Activated CD4-positive, alpha-beta T cell treated with anti-CD3 and anti-CD28 coated beads for 36 hours (primary cell): ENCODE measurements around the gene RDH13. TPM values are rescaled to one million over a fixed set of nuclear protein-coding genes. Genes with fewer than 3 reads are reported as not detected.
A peak's percentile ranks its signal among the peaks of the same experiment; 100 is the strongest.

ENCODE experiments used
- ATAC-seq: fragments of 200-7000 bp; cut with Tn5 transposase; one replicate; pipeline ENCODE4 v1.10.0; 2021; ENCODE audit warnings: mild to moderate bottlenecking, moderate library complexity
- CTCF ChIA-PET: fragments of 350-600 bp; sonication (Branson Sonifier 250); formaldehyde crosslinking; loops from one replicate; lab custom pipeline; 2021; ENCODE audit warnings: antibody characterized with exemption; lab: Charles Lee
- POLR2A ChIA-PET: fragments of 350-600 bp; sonication (Branson Sonifier 250); formaldehyde crosslinking; loops from one replicate; lab custom pipeline; 2021; ENCODE audit warnings: antibody characterized with exemption, inconsistent platforms; lab: Charles Lee
- DNase-seq: peaks from one replicate; pipeline ENCODE4 v3.0.0-alpha.2; 2020
- H3K27ac Mint-ChIP-seq: one replicate; pipeline ENCODE4 v1.8.0; 2021; ENCODE audit warnings: mixed read lengths
- H3K27me3 Mint-ChIP-seq: one replicate; pipeline ENCODE4 v1.8.0; 2021; ENCODE audit warnings: mixed read lengths
- H3K36me3 Mint-ChIP-seq: one replicate; pipeline ENCODE4 v1.8.0; 2021; ENCODE audit warnings: low read depth, mixed read lengths
- H3K4me1 Mint-ChIP-seq: one replicate; pipeline ENCODE4 v1.8.0; 2021; ENCODE audit warnings: mixed read lengths
- H3K4me3 Mint-ChIP-seq: one replicate; pipeline ENCODE4 v1.8.0; 2021; ENCODE audit warnings: mild to moderate bottlenecking, moderate library complexity, mixed read lengths
- H3K9me3 Mint-ChIP-seq: one replicate; pipeline ENCODE4 v1.8.0; 2021; ENCODE audit warnings: low read depth, mixed read lengths
- intact Hi-C, 2 experiments: fragments of 100-400 bp; cut with DNase I in 1 of 2; cut with micrococcal nuclease in 1 of 2; formaldehyde crosslinking; loops; one replicate each; pipeline versions ENCODE4 v1.14.2 to v1.15.1; 2022 to 2024; cut with DNase I, micrococcal nuclease
- total RNA-seq, 2 experiments: library from RNA; stranded (reverse); gene quantifications; one replicate each; pipeline ENCODE4 v1.2.3, GENCODE V29; 2021

RDH13 gene
- total RNA-seq, 2 experiments from 2014 or later, result 11.9 to 12.8 TPM

DNA sequence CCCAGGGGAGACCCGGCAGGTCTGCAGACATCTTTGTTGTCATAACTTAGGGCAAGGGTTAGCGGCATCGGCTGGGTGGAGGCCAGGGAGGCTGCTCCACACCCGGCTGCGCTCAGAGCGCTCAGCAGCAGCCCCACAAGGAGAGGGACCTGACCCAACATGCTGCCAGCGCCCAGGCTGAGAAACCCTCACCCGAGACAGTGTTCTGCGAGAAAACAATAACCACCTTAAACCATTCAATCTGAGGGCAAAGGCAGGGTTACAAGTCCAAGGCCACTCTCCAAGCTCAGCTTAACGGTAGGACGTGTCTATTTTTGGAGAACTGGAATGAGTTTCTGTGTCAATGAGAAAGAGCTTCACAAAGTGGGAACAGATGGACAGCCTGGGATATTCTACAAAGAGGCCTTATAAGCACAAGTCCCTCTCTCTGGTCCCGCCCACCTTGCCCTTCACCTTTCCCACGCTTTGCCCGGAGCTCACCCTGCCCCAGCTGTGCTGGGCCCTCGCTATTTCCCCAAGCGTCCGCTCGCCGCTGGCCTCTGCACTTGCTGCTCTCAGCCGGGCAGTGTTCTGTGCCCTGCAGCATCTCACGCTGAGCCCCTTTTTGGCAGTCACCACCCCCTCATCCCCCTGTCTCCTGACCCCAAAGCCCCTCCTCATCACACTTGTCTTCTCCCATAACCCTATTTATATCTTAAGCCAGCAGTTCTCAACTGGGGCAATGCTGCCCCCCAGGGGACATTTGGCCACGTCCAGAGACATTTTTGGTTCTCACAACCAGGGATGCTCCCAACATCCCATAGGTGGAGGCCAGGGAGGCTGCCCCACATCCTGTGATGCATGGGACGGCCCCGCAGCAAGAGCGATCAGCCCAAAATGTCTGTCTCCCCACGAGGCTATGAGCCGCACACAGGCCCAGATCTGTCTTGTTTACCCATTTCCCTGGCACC is 36.9 kb upstream of the RDH13 start:
- H3K9me3 Mint-ChIP-seq, result no peaks in the 10 kb centered on the region
- no peak overlapping the region for H3K27ac Mint-ChIP-seq
- no peak overlapping the region for H3K4me3 Mint-ChIP-seq
- ATAC-seq (no peak), DNase-seq (no peak)
- intact Hi-C loops, result no loop called here
- ChIA-PET CTCF (interaction anchor here (0.7 kb wide), 1 partner anchor 47 kb away, joined by 4 read pairs; no protein-coding TSS in a partner anchor), POLR2A (no interaction called here)
- H3K4me1 Mint-ChIP-seq, result no peaks in the 10 kb centered on the region
- H3K27me3 Mint-ChIP-seq, result no peaks in the 10 kb centered on the region
- peaks cover 24% of the 10 kb centered on the region for H3K36me3 Mint-ChIP-seq

DNA sequence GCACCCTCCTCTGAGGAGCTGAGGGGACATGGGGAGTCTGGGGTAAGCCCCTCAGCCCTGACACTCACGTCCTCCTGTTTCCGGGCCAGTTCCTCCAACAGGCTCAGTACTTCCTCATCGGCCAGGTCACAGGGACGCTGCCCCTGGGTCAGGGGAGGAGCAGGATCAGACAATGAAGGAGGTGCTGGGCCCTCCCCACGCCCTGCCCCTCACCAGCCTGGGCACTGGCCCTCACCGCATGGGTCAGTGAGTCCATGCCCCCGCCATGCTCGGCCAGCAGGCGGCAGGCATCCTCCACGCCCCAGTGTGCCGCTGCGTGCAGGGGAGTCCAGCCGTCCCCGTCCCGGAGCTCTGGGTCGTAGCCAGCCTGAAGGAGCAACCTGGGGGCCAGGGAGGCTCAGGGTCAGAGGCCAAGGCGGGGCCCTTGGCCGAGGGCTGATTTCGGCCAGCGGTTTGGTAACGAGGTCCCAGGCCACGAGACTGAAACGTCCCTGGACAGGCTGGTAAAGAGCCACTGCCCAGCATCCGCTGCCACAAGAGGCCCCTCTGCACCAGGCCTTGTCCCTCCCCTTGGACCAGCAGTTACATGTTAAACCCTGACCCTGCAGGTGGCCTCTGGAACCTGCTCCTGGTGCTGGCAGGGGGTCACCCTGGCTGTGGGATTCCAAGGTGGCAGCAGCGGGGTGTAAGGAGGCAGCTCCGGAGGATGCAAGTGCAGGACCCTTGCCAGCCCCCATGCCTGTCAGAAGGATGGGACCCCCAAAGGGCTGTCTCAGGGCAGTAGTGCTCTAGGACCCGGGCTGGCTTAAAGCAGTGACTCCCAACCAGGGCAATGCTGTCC is 36.0 kb upstream of the RDH13 start:
- no peak for ATAC-seq
- intact Hi-C loops, result no loop called here
- POLR2A ChIA-PET, result no interaction called here
- H3K27ac Mint-ChIP-seq, result no peak overlapping the region
- H3K4me1 Mint-ChIP-seq, result no peaks in the 10 kb centered on the region
- no peaks in the 10 kb centered on the region for H3K27me3 Mint-ChIP-seq
- H3K4me3 Mint-ChIP-seq, result no peak overlapping the region
- H3K36me3 Mint-ChIP-seq, result peaks cover 27% of the 10 kb centered on the region
- no peak for DNase-seq
- CTCF ChIA-PET, result no interaction called here
- H3K9me3 Mint-ChIP-seq, result no peaks in the 10 kb centered on the region

DNA sequence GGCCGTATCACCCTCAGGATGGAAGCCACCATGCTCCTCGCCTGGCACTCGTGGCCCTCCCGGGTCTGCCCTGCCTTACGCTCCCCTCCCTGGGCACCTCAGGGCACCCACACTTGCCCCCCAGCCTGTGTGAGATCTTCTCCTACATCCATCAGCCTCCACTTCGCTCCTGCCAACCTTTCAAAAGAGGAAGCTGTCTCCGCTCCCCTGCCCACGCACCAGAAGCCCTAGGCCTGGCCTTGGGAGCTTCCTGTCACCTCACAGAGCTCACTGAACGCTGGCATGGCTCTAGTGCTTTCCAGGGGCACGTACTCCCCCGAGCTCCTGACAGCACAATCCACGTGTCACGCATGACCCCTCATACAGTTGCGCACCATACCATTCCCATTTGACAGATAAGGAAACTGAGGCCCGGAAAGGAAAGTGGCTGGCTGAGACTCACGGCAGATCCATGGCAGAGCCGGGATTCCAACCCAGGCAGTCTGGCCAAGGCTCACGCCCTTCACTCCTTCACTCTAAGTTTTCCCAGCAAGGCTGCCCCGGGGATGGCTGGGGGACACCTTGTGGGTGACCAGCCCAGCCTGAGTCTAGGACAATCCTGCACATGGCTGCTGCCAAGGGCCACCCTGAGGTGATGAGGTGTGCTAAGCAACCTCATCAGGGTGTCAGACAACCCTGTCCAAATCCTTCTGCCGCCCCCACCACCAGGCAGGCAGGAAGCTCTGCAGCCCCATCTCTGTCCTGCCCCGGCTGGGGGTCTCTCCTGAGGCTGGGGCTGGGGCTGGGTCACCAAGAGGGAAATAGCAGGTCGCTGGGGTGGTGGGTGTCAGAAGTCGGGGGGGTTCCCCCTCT is 35.1 kb upstream of the RDH13 start:
- ChIA-PET CTCF (interaction anchor here (0.7 kb wide), 1 partner anchor 632 kb away, joined by 3 read pairs; no protein-coding TSS in a partner anchor), POLR2A (no interaction called here)
- intact Hi-C loops, result no loop called here
- H3K27ac Mint-ChIP-seq, result no peak overlapping the region
- H3K9me3 Mint-ChIP-seq, result no peaks in the 10 kb centered on the region
- DNase-seq (no peak), ATAC-seq (no peak)
- H3K27me3 Mint-ChIP-seq, result no peaks in the 10 kb centered on the region
- H3K4me3 Mint-ChIP-seq, result no peak overlapping the region
- H3K36me3 Mint-ChIP-seq, result peaks cover 22% of the 10 kb centered on the region
- no peaks in the 10 kb centered on the region for H3K4me1 Mint-ChIP-seq

DNA sequence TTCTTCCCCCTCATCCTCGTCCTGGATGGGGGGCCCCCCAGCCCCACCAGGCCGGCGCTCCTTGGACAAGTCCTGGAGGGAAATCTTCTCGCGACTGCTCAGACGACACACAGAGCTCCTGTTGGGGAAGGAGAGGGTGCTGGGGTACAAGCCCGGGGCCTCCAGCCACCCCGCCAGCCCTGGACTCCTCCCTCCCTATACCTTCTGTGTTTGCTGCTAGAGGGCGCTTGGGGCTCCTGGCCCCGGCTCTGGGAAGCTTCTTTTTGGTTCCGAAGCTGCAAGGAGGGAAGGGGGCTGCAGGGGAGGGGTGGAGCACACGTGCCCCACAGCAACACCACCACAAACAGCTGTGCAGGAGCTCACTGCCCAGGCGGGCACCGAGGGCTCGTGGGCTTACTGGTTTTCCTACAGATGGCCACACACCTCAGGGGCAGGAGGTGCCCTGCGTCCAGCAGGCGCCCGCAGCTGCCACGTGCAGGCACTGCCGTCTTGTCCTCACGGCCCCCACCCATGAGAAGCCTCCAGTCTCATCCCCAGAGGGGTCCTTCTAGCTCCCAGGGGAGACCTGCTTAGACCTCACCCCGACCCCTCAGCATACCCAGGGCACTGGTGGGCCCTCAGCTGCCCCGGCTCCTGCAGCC is 33.2 kb upstream of the RDH13 start:
- no peak for DNase-seq
- intact Hi-C loops, result no loop called here
- Mint-ChIP-seq H3K4me1 (no peaks in the 10 kb centered on the region), H3K36me3 (peaks cover 16% of the 10 kb centered on the region), H3K27me3 (no peaks in the 10 kb centered on the region), H3K27ac (no peak overlapping the region), H3K4me3 (no peak overlapping the region), H3K9me3 (no peaks in the 10 kb centered on the region)
- ATAC-seq, result no peak
- ChIA-PET CTCF (interaction anchor here (0.7 kb wide), 1 partner anchor 340 kb away, joined by 4 read pairs; no protein-coding TSS in a partner anchor), POLR2A (no interaction called here)

DNA sequence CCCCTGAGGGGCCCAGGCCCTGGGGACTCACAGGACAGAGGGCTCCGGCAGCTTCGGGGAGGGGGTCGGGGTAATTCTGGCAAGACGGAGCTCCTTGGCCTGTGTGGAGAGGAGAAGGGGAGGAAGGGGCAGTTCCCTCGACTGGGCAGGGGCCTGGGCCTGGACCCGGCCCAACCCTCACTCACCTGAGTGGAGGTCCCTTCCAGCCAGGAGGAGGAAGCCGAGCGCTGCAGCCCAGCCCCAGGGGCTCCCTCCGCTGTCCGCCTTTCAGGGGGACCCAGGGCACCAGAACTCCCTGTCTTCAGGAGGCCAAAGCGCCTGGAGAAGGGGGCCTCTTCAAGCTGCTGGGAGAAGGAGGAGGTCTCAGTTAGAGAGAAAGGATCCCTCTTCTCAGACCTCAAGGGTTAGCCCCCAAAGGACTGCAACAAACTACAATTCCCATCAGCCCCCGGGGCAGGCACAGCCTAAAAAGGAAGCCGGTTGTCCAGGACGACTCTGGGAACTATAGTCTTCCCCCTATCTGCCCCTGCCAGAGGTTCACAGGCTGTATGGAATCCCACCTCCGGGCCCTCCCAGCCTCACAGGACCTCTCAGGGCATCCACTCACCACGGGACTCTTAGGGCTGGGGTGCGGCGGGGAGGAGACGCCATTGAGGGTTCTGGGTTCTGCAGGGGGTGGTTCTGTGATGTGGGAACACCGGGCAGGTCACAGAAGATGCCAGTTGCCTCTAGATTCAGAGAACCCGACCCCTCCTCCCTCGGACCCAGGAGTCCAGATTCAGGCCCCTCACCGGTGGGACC is 32.5 kb upstream of the RDH13 start:
- DNase-seq, result no peak
- peaks cover 18% of the 10 kb centered on the region for H3K36me3 Mint-ChIP-seq
- intact Hi-C loops, result no loop called here
- no peaks in the 10 kb centered on the region for H3K9me3 Mint-ChIP-seq
- ChIA-PET POLR2A (no interaction called here), CTCF (interaction anchor here (0.6 to 0.7 kb wide), 2 partner anchors 341 to 475 kb away, joined by 3 to 4 read pairs; no protein-coding TSS in a partner anchor)
- no peaks in the 10 kb centered on the region for H3K4me1 Mint-ChIP-seq
- ATAC-seq, result no peak
- H3K4me3 Mint-ChIP-seq, result no peak overlapping the region
- no peak overlapping the region for H3K27ac Mint-ChIP-seq
- H3K27me3 Mint-ChIP-seq, result no peaks in the 10 kb centered on the region

DNA sequence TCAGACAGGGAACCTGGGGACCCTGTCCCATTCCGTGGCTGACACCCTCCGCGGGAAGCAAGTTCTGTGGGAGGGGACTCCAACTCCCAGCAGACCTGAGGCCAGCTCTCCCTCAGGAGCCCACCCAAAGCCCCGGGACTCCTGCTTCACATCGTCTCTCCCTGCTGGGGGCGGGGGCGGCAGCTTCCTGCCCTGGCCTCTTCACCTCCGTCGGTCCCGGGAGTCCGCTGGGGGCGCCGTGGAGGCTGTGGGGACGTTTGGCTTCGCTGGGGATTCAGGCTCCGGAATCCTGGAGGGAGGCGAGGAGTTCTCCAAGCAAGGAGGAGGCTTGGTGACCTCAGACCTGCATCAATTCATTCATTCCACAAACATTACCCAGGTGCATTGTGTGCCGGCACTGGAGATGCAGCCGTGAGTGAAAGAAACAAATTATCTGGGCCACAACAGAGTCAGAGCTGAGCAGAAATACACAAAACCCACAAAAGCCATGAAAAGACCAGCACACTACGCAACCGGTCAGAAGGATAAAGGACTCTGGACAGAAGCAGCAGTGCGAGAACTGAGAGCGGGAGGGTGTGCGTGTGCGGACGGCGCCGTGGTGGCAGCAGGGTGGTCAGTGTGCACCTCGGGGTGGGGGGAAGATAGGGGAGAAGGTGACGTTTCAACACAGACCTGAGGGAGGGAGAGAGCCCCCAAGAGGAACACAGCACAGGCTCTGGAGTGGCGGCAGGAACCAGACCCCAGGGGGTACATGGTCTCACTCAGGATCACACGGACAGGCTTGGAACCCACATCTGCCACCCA is 31.7 kb upstream of the RDH13 start:
- no peaks in the 10 kb centered on the region for H3K9me3 Mint-ChIP-seq
- no peak overlapping the region for H3K27ac Mint-ChIP-seq
- CTCF ChIA-PET, result interaction anchor here (0.6 kb wide), 2 partner anchors 476 to 631 kb away, joined by 3 read pairs; partner anchors contain the start of gene LENG9
- no peaks in the 10 kb centered on the region for H3K27me3 Mint-ChIP-seq
- DNase-seq, result no peak
- peaks cover 19% of the 10 kb centered on the region for H3K36me3 Mint-ChIP-seq
- POLR2A ChIA-PET, result no interaction called here
- ATAC-seq, result no peak
- H3K4me3 Mint-ChIP-seq, result no peak overlapping the region
- intact Hi-C loops, result no loop called here
- no peaks in the 10 kb centered on the region for H3K4me1 Mint-ChIP-seq

DNA sequence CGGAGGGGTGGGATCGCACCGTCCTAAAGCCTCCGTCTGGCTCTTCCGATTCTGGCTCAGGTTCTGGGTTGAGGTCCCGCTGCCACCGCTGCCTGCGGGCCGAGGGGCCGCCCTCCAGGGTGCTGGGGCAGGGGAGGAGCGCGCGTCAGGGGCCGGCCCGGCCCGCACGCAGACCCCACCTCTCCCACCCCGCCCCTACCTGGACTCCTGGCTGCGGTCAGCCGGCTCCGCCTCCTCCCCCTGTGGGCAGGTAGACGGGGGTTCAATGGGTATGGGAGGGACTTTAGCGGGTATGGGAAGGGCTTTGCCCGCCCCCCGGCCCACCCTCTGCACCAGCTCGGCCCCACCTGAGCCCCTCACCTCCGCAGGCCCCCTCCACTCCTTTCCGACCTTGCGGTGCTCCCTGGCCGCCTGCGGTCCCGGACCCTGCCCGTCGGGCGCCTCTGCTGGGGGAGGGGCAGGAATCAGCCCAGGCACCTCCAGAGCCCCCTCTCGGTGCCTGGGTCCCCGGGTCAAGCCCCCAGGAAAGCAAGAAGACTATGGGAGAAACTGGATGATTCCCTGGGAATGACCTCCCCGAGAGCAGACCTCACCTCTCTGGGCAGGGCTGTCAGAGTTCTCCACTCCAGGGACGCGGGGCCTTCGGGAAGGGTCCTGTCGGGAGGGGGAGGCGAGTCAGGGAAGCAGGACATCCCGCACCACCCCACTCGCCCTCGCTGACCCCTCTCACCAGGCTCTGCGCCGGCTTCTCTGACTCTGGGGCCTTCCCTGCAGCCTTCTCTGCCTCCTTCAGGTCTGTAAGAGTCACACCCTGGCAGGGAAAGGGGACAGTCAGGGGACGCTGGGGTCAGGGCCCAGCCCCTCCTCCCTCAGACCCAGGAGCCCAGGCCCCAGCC is 29.7 kb upstream of the RDH13 start:
- ChIA-PET CTCF (no interaction called here), POLR2A (no interaction called here)
- H3K9me3 Mint-ChIP-seq, result no peaks in the 10 kb centered on the region
- intact Hi-C loops, result no loop called here
- no peak overlapping the region for H3K4me3 Mint-ChIP-seq
- no peak overlapping the region for H3K27ac Mint-ChIP-seq
- H3K4me1 Mint-ChIP-seq, result peaks cover 11% of the 10 kb centered on the region
- H3K36me3 Mint-ChIP-seq, result peaks cover 33% of the 10 kb centered on the region
- peaks cover 11% of the 10 kb centered on the region for H3K27me3 Mint-ChIP-seq
- ATAC-seq, result no peak
- DNase-seq, result no peak

DNA sequence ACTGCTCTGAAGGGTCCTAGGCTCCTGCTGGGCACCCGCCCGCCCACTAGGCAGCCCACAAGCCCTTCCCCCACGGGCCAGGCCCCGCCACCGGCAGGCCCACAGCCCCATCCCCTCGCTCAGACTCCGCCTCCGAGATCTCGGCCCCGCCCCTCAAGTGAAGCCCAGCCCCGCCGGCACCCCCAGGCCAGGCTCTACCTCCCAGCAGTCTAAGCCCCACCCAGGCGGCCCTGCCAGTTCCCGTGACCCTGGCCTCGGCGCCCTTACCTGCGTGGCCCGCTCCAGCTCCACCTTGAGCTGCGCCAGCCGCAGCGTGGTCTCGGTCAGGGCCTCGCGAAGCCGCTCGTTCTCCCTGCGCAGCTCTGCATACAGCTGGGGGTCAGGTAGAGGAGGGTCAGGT is 29.0 kb upstream of the RDH13 start:
- H3K4me1 Mint-ChIP-seq, result peaks cover 16% of the 10 kb centered on the region
- H3K9me3 Mint-ChIP-seq, result no peaks in the 10 kb centered on the region
- H3K36me3 Mint-ChIP-seq, result peaks cover 38% of the 10 kb centered on the region
- ATAC-seq, result no peak
- CTCF ChIA-PET, result no interaction called here
- H3K27me3 Mint-ChIP-seq, result peaks cover 16% of the 10 kb centered on the region
- intact Hi-C loops, result no loop called here
- H3K27ac Mint-ChIP-seq, result no peak overlapping the region
- H3K4me3 Mint-ChIP-seq, result no peak overlapping the region
- DNase-seq, result peak; percentile 27
- POLR2A ChIA-PET, result no interaction called here
